Inflammatory macrophage treated with lipopolysaccharide for 4 hours (primary cell): ENCODE measurements around the gene RRAGD.

ENCODE experiments used
- DNase-seq: peaks from one replicate; pipeline ENCODE4 v3.0.0-alpha.2; 2020

RRAGD gene

DNA sequence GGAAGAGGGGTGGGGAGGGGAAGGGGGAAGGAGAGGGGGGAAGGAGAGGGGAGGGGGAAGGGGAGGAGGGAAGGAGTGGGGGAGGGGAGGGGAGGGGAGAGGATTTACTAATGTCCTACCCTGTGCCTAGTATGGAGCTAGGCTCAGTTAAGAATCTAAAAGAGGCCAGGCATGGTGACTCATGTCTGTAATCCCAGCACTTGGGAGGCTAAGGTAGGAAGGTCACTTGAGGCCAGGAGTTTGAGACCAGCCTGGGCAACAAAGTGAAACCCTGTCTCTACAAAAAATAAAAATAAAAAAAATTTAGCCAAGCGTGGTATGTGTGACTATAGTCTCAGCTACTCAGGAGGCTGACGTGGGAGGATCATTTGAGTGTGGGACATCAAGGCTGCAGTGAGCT lies 72.5 kb downstream of the RRAGD start:
- peak; percentile 9 for DNase-seq

DNA sequence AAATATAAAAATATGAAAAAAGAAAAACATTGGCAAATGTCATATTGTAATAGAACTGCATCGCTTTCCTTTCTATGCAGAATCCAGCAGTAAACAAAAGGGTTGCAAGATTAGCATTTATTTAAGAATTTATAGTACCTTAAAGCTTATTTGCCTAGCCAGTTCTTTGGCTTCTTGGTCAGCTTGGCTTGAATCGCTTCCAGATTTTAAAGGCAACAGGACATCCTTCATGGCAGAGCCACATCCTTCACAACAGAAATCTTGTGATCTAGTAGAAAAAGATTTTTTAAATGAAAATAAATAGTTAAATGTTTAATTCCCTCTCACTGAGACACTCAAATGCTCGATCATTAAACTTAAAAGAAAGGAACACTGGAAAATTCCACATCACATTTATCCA lies 76.9 kb downstream of the RRAGD start:
- no peak for DNase-seq

DNA sequence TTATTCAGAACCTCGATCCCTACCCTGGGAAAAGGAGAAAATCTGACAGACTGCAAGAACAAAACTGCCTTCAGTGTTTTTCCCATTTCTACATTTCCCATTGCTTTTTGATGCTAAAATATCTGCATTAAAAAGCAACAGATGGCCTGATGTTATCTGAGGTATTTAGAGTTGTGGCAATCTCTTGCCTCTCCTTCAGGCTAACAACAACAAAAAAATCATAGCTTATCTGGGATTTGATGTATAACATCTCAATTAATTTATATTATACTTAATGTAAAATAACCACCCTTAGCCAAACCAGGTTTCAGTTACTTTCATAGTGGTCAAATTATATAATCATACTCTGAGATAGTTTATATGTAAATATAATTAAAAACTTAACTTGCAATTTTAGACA lies 81.2 kb downstream of the RRAGD start:
- no peak for DNase-seq

DNA sequence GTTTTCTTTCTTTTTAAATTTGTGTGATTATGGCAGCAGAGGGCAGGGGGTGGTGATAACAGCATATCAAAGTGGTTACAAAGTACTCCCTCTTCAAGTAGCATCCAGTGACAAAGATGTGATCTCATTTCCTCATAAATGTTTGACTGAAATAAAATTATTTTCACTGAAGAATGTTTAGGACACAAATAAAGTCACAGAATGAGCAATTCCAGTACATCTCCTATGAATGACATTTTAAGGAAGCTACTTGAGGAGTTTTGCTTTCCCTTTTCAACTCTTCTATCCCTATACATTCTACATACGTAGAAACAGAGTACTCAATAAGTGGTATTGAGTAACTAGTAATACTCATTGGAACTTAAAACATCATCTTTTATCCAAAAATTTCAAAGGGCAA lies 83.1 kb downstream of the RRAGD start:
- DNase-seq, result peak; percentile 64

DNA sequence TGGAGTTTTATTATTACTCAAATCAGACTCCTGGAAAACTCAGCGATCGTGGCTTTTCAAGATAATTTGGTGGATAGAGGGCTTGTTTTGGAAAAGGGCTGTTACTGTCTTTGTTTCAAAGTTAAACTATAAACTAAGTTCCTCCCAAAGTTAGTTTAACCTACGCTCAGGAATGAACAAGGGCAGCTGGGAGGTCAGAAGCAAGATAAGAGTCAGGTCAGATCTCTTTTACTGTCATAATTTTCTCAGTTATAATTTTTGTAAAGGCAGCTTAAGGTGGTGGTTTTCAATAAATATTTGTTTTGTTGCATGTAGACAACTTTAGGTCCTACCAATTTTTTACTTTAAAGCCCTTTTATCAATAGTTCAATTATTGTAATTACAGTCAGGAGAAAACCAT lies 87.8 kb downstream of the RRAGD start:
- DNase-seq, result no peak

DNA sequence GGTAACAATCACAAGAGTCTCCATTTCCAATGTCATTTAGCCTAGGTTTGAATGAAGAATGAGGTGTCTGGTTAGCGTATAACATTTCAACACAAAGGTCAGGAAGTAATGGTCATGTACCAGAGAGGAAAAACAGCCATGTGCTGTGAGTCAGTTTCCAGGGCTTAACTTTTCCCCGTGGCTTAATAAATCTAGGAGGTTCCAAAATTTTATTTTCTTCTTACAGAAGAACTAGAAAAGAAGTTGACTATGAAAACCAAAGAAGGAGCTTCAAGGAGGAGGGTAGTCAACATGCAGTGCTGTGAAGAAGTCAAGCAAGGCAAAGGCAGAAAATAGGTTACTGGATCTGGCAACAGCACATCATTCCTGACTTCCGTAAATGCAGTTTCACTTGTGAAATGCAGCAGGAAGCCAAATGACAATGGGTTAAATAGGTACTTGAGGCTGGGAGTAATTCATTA lies 88.5 kb downstream of the RRAGD start:
- DNase-seq, result peak; percentile 78

DNA sequence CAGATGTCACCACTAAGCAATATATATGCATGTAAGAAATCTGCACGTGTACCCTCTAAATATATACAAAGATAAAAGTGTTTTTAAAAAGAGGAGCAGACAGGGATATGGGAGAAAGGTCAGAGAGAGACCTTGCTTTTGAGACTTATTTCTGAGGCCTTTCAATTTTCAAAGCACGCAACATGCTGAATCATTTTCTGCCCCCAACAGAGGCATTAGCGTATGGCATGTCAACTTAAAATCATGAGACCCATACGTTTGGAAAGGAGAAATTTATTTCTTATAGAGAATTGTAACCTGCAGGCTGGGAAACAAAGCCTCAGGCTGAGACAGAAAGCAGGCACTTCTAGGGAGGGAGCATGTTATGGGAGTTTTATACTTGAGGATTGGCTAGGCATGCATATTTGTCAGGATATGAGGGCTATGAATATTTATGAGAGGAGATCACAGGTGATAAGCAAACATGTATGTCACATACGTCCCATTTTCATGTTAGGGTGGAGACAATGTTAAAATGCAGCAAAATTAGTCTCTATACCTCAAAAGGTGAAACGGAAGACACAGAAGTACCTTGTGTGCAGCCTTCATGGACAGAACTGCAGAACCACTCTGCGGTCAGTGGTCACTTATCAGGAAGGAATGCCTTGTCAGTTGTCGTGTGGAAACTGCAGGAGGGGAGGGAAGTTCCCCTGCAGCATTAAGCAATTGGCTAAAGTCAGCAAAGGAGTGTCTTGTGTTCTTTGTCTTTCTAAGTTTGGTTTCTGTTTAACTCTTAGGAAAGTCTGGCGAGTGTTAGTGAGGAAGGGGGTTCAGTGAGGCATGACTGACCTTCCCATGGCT lies 90.7 kb downstream of the RRAGD start:
- DNase-seq, result peak; percentile 91

DNA sequence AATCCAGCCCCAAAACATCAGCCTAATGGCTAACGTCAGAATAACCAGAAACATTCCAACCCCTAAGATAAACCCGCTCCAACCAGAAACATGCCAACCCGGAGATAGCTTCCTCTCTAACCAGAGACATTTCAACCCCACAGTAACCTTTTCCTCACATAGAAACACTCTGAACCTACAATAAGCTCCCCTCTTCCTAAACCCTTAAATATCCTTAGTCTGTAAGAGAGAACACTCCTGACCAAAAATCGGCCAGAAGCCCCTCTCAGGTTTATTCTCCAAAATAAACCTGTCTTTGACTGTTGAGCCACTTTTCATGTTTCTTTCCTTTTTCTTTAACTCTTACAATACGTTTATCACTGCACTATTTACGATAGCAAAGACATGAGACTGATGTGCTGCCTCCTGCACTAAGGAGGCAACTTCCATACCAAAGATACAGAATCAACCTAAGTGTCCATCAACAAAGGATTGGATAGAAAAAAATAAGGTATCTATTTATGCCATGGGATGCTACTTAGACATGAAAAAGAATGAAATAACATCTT lies 92.0 kb downstream of the RRAGD start:
- DNase-seq, result no peak

DNA sequence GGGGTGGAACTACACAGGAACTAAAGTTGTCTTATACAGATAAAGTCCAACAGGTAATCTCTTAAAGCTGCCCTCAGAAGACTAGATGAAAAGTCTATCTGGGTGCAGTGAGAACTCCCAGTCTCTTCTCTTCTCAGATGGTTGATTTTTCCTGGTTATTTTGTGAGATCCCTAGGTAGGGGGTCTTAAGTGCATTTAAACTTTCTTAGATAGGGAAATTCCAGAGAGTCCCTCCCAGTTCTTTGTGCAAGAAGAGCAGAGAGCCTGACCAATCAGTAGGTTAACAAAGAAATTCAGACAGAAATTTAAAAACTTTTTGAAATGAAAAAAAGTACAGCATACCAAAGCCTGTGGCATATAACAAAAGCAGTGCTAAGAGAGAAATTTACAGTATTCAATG lies 95.0 kb downstream of the RRAGD start:
- no peak for DNase-seq

DNA sequence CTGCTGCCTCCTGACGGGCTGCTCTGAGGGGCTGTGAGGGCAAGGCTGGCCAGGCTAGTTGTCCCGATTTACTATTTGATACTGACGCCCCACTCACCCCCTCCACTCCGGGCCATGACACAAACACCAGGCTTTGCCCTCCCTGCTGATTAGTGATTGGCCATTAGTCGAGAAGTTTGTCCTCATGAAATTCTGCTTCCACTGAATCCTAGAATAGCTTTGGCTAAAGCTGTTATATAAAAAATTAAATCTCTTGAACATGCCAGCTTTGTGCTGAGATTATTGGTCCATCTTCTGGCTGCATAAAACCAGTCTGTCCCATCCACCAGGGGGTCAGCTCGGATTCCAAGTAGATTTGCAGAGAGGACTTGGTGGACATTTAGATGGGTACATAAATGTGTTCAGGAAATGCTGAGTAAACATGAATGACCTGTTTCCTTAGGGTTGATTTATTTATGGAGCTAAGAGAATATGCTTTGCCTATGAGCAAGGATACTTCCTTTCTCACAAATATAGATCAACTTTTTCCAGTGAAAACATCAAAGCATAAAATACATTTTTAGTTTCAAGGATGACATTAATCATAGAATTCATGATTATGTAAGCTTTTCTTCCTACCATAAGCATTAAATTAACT lies 96.7 kb downstream of the RRAGD start, which contains the start of gene GABRR2:
GABRR2 (minus strand) TSS at position 51 of the 637 bp plus-strand sequence. CDS start 134 bp downstream, outside the sequence.
- DNase-seq, result no peak

DNA sequence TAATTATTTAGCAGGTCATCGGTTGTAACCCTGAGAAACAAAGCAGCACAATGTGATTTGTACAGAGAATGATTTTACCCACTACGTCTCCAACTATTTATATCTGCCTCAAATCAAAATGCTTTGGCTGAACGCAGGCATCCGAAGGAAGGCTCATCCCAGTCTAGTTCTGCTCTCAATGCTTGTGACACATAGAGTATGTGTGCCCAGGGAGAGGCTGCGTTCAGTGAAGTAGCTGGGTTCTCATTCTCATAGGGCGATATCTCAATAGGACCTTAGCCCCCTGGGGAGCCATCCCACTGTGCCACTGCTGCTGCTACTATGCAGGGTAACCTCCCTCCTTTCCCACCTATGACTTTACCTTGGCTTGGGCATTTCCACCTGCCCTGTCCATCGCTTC lies 97.4 kb downstream of the RRAGD start:
- no peak for DNase-seq
